Melanocyte of skin (primary cell): ENCODE measurements around the gene UPF3A. TPM values are rescaled to one million over a fixed set of nuclear protein-coding genes. Genes with fewer than 3 reads are reported as not detected.

Experiments used
- small RNA-seq, 2 donors: library from RNA; depleted of rRNA; stranded (forward); fragments of <200 nt; gene quantifications; one replicate each; pipeline ENCODE3, GENCODE V24; 2012
- total RNA-seq, 2 donors: library from RNA; depleted of rRNA; stranded (reverse); fragments of >200 nt; gene quantifications; 2 replicates each; pipeline ENCODE4 v1.2.3, GENCODE V29; 2012

UPF3A gene
- 10 to 100 TPM; 16.0 to 16.9 TPM for total RNA-seq

GRCh38 chr13:114281351-114282040 is at the start of gene UPF3A:
TSS of gene UPF3A (plus strand) at chr13:114281601. CDS start at chr13:114281640, 39 bp downstream.

GRCh38 chr13:114234645-114235421 is 46.6 kb upstream of the UPF3A start, which contains the start of gene CDC16:
TSS of gene CDC16 (plus strand) at chr13:114234897. CDS start at chr13:114235085, 188 bp downstream.

GRCh38 chr13:114314074-114314912 is 32.9 kb downstream of the UPF3A start, which contains the start of gene CHAMP1:
TSS of gene CHAMP1 (plus strand) at chr13:114314503. CDS start at chr13:114323843, 9,340 bp downstream.

Small RNA genes within 50 kb of the gene (small RNA-seq; reads per million reads assigned to genes)
- 0.04 to 0.81 reads per million in 2 donors for gene MIR4502
- 0 to 0.12 reads per million in 2 donors for gene MIR548AR

Other genes with a start within 250 kb of the UPF3A start
- gene RASA3, start 149.0 kb upstream of the UPF3A start, total RNA-seq = 10 to 100 TPM; 17.2 to 19.0 TPM
- not detected for gene CFAP97D2, start 102.3 kb upstream of the UPF3A start, total RNA-seq
- gene CDC16, start 46.7 kb upstream of the UPF3A start, total RNA-seq = 100 to 1,000 TPM; 107 to 159 TPM
- gene CHAMP1, start 32.9 kb downstream of the UPF3A start, total RNA-seq = 10 to 100 TPM; 22.3 to 23.4 TPM